ENCODE results near the gene SPATA46.

GRCh38 chr1:162389021-162389818 is 12.6 kb upstream of the SPATA46 start:
- TF ChIP-seq, protein P1, sequence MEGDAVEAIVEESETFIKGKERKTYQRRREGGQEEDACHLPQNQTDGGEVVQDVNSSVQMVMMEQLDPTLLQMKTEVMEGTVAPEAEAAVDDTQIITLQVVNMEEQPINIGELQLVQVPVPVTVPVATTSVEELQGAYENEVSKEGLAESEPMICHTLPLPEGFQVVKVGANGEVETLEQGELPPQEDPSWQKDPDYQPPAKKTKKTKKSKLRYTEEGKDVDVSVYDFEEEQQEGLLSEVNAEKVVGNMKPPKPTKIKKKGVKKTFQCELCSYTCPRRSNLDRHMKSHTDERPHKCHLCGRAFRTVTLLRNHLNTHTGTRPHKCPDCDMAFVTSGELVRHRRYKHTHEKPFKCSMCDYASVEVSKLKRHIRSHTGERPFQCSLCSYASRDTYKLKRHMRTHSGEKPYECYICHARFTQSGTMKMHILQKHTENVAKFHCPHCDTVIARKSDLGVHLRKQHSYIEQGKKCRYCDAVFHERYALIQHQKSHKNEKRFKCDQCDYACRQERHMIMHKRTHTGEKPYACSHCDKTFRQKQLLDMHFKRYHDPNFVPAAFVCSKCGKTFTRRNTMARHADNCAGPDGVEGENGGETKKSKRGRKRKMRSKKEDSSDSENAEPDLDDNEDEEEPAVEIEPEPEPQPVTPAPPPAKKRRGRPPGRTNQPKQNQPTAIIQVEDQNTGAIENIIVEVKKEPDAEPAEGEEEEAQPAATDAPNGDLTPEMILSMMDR (IDR thresholded peaks at IDR 0.05) = no peak
- no peak for TF ChIP-seq POLR2A (IDR thresholded peaks at IDR 0.05)
- TF ChIP-seq EP300 (IDR thresholded peaks at IDR 0.05) = no peak
